ENCODE data around the gene DHRSX.
"Not testable (repeated sequence)": the region's sequence is repeated elsewhere in the genome, so short reads cannot be mapped to it uniquely, and the experiment has no call there.

DHRSX gene

DNA sequence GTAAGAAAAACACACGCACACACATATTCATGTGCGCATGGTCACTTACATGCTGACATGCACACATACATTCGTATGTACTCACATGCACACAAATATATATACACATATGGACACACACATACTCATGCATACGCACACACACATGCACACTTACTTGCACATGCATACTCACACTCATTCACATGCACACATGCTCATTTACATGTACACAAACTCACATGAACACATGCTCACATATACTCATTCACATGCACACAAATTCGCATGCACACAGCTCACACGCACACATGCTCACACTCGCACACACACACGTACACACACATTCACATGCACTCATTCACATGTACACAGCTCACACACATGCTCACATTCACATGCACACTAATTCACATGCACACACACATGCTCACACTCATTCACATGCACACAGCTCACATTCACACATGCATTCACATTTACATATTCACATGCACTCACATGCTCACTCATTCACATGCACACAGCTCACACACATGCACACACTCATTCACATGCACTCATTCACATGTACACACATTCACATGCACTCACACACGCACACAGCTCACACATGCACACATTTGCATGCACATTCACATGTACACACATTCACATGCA lies 276.1 kb downstream of the DHRSX start:
- ChIA-PET CTCF (no interaction called here), POLR2A (ENCODE audit: low non-redundant PET) (no interaction called here)
- H3K27ac ChIP-seq, result no peak overlapping the region
- DNase-seq (ENCODE audit: low spot score), result no peak
- TF ChIP-seq, protein P1, sequence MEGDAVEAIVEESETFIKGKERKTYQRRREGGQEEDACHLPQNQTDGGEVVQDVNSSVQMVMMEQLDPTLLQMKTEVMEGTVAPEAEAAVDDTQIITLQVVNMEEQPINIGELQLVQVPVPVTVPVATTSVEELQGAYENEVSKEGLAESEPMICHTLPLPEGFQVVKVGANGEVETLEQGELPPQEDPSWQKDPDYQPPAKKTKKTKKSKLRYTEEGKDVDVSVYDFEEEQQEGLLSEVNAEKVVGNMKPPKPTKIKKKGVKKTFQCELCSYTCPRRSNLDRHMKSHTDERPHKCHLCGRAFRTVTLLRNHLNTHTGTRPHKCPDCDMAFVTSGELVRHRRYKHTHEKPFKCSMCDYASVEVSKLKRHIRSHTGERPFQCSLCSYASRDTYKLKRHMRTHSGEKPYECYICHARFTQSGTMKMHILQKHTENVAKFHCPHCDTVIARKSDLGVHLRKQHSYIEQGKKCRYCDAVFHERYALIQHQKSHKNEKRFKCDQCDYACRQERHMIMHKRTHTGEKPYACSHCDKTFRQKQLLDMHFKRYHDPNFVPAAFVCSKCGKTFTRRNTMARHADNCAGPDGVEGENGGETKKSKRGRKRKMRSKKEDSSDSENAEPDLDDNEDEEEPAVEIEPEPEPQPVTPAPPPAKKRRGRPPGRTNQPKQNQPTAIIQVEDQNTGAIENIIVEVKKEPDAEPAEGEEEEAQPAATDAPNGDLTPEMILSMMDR (conservative IDR thresholded peaks at IDR 0.05; ENCODE audit: low read depth), result no peak

DNA sequence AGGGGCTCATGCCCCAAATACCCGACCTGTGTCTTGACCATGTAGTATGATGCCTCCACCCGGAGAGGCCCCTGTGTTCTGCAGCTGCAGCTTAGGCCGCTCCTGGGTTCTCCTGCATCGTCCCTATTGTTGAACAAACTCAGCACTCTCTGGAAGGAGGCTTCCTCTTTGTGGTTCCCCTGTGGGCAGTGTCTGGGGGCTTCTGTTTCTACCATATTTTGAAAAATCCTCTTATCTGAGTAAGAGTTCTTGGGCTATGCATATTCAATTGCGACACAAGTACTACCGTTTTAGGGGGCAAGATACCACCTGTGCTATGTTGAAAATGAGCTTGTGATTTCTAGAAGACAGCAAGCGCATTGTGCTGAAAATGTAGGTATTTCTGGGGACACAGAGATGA lies 276.6 kb downstream of the DHRSX start:
- H3K27ac ChIP-seq, result no peak overlapping the region
- no peak for DNase-seq (ENCODE audit: low spot score)
- TF ChIP-seq, protein P1 (conservative IDR thresholded peaks at IDR 0.05; ENCODE audit: low read depth), result no peak
- ChIA-PET CTCF (no interaction called here), POLR2A (ENCODE audit: low non-redundant PET) (no interaction called here)

DNA sequence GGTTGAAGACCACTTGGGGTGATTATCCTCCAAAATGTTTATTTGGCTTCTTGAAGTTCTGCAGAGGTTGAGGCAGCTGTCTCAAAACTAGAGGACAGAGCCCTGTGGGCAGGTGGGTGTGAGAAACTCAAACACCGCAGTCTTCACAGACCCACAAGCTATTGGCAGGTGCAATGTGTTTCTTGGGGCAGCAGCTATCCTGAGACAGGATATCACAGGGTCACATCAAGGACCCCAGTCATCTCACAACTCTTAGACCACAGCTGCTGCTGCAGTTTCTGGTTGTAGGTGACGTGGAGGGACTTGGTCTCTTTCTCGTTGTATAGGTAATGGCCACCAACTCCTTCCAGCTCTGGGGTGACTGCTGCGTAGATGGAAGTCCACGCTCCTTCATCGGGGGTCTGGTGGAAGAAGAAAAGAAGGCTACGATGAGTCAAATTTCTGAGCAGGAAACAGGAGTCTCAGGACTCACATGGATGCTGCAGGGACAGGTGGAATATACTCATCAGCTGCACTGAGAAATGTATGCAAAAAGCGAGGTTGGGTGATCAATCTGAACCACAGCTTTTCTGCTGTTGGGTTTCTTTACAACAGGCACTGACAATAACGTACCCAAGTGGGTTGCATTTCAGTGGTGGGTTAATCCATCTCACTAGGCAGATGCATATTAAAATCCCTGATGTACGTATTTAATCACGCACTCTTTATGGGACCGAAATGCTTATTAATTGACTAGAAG lies 279.8 kb downstream of the DHRSX start:
- POLR2A ChIA-PET (ENCODE audit: low non-redundant PET), result no interaction called here
- DNase-seq (ENCODE audit: low spot score), result no peak
- CTCF ChIA-PET, result no interaction called here
- H3K27ac ChIP-seq, result no peak overlapping the region
- TF ChIP-seq, protein P1 (conservative IDR thresholded peaks at IDR 0.05; ENCODE audit: low read depth), result no peak

DNA sequence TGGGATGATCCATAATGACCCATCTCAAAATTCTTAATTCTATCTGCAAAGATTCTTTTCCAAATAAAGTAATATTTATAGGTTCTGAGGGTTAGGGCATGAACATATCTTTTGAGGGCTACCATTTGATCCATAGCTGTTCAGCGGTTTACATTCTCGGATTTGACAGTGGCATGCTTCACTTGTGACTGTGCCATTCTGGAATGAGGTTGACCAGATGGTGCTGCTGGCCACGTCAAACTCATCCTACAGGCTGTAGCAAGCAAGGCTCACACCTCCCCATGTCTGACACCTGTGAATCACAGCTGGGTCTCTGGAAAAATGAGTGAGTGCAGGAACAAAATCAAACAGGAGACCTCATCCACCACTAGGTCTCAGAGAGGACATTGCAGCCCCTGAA lies 280.5 kb downstream of the DHRSX start:
- ChIA-PET CTCF (no interaction called here), POLR2A (ENCODE audit: low non-redundant PET) (no interaction called here)

DNA sequence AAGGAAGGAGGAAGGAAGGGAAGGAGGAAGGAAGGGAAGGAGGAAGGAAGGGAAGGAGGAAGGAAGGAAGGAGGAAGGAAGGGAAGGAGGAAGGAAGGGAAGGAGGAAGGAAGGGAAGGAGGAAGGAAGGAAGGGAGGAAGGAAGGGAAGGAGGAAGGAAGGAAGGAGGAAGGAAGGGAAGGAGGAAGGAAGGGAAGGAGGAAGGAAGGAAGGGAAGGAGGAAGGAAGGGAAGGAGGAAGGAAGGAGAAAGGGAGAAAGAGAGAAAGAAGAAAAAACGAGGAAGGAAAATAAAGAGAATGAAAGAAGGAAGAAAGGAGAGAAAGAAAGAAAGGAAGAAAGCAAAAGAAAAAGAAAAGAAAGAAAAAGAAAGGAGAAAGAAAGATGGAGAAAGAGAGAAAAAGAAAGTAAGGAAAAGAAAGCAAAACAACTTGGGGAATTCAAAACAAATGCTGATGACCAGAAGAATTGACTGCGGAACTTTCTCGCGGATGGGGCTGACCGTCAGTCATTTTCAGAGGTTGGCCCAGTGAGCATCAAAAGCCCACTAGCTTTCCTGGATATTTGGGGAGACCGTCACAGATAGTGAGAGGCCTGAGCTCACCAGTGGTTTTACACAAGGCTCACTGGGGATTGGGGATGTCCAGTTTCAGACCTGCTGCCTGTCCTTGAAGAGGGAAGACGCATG lies 286.5 kb downstream of the DHRSX start:
- CTCF ChIA-PET; H3K27ac ChIP-seq; POLR2A ChIA-PET (ENCODE audit: low non-redundant PET); DNase-seq (ENCODE audit: low spot score): not testable (repeated sequence)

More for the DNA sequence above, 280.5 kb downstream of the DHRSX start:
- no peak overlapping the region for H3K27ac ChIP-seq
- TF ChIP-seq, protein P1 (conservative IDR thresholded peaks at IDR 0.05; ENCODE audit: low read depth), result no peak
- no peak for DNase-seq (ENCODE audit: low spot score)

DNA sequence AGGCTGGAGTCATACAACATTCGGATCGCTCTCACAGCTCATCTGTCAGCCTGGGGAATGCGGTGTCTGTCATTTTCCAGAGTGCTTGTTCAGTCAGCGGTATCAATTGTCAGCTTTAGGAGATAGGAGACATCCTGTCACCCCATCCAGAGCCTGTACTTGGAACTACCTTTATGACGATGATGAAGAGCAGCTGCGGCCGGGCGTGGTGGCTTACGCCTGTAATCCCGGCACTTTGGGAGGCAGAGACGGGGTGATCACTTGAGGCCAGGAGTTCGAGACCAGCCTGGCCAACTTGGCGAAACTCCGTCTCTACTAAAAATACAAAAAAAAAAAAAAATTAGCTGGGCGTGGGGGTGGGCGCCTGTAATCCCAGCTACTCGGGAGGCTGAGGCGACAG lies 289.1 kb downstream of the DHRSX start:
- DNase-seq (ENCODE audit: low spot score); CTCF ChIA-PET; H3K27ac ChIP-seq; POLR2A ChIA-PET (ENCODE audit: low non-redundant PET): not testable (repeated sequence)

DNA sequence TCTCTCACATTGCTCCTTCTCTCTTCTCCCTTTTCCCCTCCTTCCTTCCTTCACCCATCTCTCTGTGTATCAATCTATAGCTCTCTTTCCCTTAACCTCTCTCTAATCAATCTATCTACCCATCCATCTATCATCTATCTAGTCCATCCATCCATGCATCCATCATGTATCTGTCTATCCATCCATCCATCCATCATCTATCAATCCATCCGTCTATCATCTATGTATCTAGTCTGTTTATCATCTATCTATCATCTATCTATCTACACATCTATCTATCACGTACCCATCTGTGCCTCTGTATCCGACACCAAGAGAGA lies 307.5 kb downstream of the DHRSX start:
- TF ChIP-seq, protein P1 (conservative IDR thresholded peaks at IDR 0.05; ENCODE audit: low read depth), result no peak
- H3K27ac ChIP-seq, result no peak overlapping the region
- ChIA-PET CTCF (no interaction called here), POLR2A (ENCODE audit: low non-redundant PET) (no interaction called here)
- DNase-seq (ENCODE audit: low spot score), result no peak

All from RWPE1 (cell line).